DMS153 (cell line): ENCODE results near the gene ATXN10.

Source experiments
- DNase-seq: peaks from one replicate; lab custom pipeline; 2025; lab: John Stamatoyannopoulos, UW

The ATXN10 gene

DNA sequence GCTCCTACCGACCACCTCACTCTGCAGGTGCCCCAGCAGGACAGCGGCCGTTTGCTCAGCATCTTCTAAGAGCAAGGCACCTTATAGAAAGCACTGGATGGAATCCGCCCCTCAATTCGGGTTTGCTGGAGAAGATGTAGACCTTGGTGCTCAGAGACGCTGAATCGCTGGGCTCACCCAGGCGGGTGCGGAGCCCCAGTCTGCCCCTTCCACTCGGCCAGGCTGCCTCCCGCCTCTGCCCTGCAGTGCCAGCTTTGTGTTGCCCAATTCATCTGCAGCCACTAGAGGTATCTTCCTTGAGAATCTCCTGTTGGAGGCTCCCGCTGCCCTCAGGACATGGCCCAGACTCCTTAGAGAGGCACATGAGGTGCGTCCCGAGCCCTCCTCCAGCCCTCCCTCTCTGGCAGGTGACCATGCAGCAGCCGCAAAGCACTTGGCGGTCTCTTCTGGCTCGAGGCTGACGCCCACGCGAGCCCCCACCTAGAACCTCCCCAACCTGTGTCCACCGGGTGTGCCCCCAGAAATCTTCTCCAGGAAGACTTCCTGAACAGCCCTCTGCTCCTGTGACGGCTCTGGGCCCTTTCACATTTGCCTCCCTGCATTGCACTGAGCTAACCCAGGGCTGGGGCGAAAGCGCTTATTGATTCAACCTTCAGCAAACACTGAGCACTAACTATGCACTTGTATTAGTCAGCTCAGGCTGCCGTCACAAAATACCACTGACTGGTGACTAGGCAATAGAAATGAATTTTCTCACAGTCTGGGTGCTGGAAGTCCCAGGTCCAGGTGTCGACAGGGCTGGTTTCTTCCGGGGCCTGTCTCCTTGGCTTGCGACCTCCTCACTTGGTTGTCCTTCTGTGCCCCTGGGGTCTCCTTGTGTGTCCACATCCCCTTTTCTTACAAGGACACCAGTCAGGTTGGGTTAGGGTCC lies 187.9 kb downstream of the ATXN10 start:
- no peak for DNase-seq

DNA sequence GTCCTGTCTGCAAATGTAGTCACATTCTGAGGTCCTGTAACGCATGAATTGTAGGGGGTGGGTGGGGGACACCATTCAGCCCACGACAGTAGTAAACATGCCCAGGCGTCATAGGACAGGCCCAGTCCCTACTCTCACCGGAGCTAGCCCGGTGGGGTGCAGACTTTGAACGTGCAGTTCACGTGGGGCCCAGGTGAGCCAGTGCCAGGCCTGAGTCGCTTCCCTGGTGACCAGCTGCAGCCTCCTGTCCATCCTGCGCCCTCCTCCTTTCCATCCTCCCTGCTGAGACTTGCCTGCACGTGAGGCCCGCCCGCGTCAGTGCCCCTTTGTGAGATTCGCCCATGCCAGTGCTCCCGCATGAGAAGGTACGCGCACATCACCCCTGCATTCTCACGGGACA lies 188.6 kb downstream of the ATXN10 start:
- DNase-seq, result no peak

DNA sequence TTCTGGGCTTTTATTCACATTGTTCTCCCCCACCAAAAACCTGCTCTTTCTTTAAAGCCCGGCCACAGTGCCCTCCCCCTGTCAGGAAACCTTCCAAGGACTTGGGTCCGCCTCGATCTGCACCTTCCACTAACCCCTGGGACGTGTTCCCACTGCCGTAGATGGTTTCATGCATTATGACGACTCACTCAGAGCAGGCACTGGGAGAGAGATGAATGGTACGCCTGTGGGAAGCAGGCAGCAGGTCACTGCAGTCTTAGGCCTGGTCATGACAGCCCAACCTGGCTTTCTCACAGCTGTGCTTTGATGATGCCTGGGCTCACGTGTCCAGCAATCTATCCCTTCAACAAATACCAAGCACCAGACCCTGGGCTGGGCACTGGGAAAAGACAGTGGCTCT lies 189.6 kb downstream of the ATXN10 start:
- no peak for DNase-seq

DNA sequence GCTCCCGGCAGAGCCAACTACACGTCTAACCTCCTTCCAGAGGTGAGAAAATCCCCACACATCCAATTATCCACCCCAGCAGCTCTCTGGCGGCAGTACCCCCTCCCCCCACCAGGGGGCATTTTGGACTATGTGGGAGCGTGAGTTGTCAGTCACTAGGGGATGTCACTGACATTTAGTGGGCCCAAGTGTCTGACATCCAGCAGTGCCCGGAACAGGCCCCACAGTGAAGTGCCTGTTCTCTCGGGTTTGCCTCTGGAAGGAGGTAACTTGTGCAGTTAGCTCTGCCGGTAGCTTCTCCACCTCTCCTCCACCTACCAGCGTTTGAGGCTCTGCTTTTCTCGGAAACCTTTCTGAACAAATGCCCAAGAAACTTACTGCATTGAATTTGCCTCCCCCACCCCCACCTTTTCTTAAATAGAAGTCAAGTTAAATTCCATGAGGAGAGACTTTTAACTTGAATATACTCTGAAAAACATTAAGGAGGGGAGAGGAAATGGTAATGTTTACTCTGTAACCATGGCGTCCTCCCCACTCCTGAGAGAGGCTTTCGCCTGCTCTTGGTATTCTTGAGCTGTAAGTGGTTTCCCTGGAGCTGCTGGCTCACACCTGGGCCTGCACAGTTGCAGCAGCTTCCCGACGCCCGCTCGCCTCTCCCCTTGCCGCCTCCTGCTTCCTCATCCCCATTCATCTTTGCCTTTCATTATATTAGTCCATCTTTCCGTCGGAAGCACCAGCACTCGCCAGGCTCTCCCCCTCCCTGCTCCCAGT lies 192.5 kb downstream of the ATXN10 start:
- DNase-seq, result peak; percentile 81

DNA sequence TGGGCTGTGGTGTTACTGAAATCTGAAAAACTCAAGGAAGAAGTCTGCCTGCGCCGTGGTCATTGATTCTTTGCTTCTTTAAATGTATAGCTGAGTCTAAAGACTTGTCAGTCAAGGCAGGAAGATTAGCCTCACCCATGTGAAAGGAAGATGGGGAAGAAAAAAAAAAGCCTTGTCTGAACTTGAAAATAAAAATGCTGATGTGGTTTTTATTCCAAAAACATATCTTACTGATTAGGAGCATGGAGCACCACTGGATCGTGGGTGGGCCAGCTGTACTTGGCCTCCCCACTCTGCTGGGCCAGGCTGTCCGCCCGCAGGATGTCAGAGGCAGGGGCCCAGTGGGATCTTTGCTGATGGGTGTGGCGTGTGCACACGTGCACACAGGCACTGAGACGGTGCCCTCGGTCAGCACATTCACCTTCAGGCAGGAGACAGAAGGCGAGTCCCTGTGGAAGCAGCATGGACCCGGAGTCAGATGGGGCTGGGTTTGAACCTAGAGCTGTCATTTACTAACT lies 193.4 kb downstream of the ATXN10 start:
- no peak for DNase-seq

DNA sequence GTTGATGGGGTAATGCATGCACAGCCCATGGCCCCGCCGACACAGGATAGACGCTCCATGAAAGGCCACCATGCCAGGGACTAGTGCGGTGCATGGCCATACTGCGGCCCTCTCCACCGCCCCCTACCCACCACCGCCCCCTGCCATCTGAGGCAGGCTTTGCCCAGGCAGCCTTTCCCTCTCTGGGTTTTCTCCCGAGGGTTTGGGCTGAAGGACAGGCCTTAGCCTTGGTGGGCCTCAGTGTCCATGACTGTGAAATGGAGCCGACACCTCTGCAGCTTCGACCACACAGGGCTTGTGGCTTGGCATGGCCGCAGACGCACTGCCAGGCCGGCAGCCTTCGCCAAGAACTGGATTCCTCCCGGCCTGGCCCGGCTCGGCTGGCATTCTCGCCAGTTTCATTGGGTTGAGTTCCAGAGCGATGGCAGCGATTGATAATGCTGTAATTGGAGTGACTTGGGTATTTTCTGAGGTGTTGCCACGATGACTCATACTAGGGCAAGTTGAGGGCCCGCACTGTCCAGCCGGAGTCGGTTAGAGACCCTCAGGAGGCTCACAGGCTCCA lies 194.0 kb downstream of the ATXN10 start:
- no peak for DNase-seq

DNA sequence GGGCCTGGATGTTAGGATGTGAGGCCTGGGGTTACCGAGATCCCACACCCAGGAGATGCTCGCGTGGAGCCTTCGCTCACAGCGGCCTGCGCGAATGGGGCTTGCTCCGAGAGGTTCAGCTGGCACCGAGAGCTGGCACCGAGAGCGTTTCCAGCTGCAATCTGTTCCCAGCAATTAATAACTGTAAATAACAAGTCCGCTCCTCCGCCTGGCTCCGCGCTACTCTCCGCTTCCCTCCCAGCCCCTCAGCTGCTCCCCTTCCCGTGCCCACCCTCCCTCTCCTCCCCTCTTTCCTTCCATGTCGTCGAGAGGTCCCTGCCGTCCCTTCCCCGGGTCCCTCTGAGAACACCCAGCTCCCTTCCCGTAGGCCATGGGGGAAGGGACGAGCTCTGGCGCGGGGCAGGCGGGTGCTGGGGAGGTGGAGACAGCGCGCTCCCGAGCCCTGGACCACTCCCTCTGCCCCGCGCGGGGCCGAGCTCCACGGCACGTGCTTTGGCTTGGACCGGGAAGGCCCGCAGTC lies 194.6 kb downstream of the ATXN10 start:
- no peak for DNase-seq

DNA sequence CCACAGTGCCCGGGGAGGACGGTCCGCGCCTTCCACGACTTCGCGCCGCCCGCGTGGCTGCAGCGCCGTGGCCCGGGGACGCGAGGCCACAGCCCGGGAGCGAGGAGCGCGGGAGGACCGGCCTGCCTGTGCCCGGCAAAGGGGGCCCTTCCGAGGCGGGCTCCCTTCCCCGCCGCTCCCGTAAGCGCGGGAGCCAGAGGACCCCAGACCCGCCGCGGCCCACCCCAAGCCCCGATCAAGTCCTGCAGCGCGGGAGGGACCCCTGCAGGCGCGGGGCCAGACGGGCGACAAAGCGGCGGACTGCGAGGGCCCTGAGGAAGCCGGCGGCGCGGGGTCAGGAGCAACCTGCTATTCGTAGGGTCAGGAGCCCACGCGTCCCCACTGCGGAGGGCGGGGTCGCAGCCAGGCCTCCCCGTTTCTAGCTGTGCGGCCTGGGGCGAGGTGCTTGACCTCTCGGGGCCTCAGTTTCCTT lies 195.0 kb downstream of the ATXN10 start:
- no peak for DNase-seq

DNA sequence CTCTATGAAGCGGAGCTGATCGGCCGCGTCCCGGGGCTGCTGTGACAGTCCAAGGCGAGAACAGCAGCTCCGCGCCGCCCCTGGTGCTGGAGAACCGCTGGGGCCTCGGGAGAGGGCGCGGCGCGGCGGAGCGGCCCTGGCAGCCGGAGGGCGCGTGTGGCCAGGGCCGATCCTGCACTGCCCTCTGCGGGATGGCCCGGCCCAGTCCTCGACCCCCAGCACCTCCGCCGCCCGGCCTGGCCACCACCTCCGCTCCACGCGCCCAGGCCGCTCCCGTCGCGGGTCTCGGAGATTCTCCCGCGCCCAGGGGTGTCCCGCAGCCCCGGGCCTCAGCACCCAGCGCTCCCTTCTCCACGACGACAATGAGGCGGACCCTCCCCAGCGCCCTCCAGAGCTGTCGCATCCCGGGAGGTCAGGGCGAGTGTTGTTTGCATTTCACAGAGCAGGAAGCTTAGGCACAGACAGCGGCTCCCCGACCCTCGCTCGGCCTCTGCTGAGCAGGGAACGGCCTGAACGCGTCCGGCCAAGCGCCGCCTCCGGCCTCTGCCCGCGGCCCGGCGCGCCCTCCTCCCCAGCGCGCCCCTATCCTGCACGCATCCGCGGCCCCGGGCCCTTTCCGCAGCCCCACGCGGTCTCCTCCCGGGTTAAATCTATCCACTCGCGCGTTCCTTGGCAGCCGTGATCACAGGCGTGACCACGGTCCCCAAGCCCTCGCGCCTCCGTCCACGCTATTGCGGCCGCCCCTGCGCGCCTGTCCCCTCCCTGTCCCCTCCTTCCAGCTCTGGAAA lies 195.7 kb downstream of the ATXN10 start:
- DNase-seq, result no peak

DNA sequence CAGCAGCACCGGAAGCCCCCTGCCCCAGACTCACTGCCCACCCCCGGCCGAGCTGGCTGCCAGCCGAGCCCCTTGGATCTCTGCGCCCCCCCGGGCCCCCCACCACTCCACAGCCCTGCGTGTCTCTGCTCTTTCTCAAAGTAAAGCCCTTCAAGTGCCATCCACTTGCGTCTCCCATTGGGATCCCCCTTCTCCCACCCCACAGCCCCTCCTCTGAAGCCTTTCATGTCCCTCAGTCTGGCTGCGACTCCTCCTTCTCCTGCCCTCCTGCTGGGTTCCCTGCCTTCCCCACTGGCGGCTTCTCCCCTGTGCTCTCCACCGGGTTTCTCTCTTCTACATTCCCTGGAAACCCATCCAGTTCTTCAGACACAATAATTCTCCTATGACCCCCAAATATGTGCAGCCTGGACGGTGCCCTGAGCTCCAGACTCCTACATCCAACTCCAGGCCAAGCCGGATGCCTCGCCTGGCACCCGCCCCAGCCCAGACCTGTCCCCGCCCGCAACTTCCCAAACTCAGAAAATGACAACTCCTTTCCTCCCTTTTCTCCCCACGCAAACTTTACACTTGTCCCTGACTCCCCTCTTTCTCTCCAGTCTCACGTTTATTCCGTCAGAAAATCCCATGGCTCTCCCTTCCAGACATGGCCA lies 196.4 kb downstream of the ATXN10 start:
- no peak for DNase-seq

DNA sequence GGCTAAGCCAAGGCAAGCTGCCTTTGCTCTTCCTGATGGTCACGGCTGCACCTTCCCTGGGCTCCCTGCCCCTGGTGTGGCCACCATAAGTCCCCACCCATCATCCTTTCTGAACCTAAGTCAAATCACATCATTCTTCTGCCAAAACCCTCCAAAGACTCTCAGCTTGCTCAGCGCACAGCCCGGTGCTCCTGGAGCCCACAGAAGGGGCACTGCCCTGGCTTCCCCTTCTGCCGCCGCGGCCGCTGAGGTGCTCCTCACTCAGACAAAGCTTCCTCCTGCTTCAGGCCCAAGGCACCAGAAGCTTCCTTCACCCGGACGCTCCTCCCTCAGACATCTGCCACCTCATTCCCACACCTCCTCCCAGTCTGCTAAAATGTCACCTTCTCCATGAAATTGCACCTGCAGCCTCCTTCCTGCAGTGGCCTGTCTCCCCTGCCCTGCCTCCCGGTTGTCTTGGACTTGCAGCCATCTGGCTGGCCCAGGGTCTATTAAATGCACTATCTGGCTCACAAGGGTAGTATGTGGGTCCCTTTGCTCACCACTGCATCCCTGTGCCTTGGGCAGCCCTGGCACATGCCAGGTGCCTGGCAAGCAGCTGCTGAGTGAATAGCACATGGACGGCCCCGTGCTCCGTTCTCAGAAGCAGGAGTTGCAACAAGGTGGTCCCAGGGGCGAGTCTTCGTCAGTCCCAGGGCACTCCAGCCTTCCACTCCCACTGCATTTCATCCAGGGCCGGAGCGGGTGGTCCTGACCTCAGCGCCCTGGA lies 197.1 kb downstream of the ATXN10 start:
- DNase-seq, result no peak

DNA sequence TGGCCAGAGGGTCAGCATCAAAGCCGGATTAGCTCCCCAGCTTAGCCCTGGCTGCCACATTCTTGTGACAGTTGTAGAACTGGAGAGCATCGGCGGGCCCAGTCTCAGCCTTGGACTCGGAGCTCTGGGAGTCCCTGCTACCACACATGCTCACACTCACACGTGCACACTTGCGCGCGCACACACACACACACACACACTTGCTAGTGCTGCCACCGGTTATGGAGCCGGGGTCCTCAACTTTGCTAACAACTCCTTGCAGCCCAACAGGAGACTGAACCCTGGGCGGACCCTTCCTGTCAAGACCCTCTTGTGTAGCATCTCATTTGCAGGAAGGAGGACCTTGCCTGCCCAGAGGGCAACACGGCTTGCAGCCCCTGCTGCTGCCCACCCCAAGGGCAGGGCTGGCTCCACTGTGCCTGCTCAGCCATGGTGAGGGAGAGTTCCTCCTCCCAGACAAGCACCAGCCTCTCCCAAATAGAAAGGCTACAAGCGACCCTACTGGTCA lies 197.8 kb downstream of the ATXN10 start:
- no peak for DNase-seq

DNA sequence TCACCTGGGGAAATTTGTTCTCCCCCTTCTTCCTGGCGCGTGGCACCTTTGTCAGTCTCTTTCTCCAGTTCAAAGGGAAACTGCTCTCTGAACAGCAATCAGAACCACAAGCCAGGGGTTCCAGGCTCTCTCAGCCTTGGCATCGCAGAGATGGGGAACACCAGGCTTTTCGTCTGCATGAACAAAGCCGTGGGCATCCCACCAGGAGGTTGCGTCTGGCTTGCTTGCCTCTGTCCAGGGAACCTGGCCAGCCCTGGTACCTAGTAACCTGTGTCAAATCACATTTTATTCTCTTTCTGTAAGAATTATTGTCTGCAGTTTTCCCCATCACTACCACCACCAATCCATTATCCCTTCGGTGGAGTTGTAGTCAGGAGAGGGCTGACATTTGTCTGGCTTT lies 198.4 kb downstream of the ATXN10 start:
- no peak for DNase-seq

DNA sequence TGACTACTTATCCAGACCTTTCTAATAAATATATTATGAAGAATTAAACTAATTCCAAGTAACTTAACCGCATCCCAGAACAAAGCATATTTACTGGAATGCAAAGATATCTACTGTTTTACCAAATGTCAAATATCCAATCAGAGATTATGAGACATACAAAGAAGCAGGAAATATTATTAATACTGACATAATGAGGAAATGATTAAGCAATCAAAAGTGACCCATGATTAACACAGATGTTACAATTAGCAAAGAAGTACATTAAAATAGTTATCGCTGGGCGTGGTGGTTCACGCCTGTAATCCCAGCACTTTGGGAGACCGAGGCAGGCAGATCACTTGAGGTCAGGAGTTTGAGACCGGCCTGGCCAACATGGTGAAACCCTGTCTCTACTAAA lies 200.1 kb downstream of the ATXN10 start:
- no peak for DNase-seq

DNA sequence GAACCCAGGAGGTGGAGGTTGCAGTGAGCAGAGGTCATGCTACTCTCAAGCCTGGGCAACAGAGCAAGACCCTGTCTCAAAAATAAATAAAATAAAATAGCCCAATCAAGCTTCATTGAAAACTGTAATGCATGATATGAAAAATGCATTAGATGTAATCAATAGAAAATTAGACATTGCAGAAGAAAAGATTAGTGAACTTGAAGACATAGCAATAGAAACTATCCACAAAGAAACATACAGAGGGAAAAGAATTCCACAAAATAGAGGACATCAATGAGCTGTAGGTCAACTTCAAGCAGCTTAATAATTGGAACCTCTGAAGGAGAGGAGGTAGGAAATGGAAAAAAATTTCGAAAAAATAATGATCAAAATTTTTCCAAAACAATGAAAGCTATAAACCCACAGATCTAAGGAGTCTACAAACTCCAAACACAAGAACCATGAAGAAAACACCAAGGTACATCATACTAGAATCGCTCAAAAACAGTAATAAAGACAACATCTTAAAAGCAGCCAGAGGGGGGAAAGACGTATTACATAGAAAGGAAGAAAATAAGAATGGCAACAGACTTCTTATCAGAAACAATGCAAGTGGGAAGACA lies 201.1 kb downstream of the ATXN10 start:
- no peak for DNase-seq

DNA sequence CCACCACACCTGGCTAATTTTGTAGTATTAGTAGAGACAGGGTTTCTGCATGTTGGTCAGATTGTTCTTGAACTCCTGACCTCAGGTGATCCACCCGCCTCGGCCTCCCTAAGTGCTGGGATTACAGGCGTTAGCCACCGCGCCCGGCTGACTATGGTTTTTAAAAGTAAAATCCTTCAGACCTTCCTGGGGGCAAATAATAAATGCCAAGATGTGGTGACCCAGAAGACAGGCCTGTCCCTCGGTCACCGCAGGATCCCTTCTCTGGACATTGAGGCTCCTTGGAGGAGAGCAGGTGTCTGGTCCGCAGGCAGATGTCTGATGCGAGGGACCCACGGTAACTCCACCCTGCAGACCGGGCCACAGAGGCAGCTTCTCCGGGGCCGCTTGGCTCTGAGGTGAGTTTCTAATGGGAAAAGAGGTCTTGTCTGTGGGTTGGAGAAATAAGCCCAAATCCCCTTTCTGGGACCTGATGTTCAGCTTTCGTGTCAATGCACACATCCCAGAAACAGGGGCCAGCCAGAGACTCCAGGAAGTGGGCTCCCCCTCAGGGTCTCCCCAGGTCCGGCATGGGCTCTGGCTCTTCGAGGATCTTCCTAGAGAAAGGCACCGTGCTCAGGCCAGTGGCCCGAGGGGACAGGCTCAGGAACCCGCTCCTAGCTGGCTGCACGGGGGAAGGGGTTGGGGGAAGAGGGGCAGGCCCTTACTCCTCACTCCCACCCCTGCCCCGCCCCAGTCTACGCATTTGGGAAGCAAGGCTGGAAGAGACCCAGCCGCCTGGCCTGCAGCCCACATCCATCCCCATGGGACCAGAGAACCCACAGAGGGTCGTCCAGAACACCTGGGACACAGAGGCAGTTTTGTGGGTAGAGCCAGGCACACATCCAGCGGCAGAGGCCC lies 204.8 kb downstream of the ATXN10 start:
- DNase-seq, result no peak

DNA sequence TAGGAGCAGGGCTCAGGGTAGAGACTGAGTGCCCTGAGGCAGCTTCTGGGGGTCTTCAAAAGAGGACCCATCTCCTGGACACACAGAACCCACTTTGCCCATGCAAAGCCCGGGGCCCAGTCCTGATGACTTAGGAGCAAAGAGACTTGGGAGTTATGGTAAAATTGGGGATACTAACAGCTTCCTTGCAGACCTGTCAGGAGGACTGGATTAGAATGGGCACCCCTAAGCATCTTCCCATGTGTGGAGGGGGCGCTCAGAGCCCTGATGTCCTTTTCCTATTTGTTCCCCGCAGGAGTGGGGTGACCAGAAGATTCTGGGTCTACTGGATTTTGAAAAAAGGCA lies 205.4 kb downstream of the ATXN10 start:
- DNase-seq, result no peak

DNA sequence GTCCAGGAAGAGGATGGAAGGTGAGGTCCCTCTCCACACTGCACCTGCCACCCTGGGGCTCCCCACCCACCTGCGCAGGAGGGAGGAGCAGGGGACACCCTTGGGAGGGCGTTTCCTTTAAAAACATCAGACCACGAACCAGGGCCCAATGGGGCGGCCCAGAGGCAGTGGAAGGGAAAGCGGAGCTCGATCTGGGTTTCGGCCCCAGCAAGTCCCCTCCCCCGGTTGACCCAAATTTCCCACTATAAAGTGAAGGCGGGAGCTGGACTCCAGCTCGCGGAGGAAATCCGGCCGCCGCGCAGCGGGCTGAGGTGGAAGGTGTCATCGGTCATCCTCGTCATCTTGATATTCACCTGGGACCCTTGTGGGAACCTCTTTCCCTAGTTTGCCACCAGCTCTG lies 206.0 kb downstream of the ATXN10 start:
- DNase-seq, result no peak
